Stimulated activated CD4-positive, alpha-beta T cell treated with anti-CD3 and anti-CD28 coated beads, TNF-alpha, amount 100 ng/mL, for 48 hours (primary cell): Measurements from ENCODE around the gene NDFIP2.

Experiments
- DNase-seq, 3 donors: peaks; one replicate each; pipeline ENCODE4 v3.0.0-alpha.2; 2020; ENCODE audit warnings: low read depth in 3 of 3

NDFIP2 gene

DNA sequence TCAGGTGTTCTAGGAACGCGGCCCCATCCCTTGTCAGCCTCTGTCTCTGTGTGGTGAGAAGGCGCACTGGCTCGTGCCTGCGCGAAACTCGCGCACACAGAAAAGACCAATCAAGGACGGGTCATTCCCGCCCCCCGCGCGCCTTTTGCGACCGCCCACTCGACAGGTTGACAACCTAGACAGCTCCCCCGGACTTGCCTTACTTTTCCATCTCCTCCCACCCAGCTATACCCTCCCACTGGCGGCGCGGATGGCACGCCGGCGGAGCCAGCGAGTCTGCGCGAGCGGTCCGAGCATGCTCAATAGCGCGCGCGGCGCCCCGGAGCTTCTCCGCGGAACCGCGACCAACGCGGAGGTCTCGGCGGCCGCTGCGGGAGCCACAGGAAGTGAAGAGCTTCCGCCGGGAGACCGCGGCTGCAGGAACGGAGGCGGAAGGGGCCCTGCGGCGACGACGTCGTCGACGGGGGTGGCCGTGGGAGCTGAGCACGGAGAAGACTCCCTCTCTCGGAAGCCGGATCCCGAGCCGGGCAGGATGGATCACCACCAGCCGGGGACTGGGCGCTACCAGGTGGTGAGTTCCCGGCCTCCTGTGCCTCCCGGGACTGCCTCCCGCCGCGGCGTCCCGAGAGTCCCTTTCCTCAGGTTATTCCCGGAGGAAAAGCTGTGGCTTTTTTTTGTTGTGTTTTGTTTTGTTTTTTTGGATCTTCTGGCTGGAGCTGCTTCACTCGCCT lies at the start of gene NDFIP2:
Gene NDFIP2 (plus strand): TSS at position 202 of the 731 bp plus-strand sequence. CDS start 49 bp downstream, at position 251.
- peak; percentile 80 to 87 (median 85) for DNase-seq

- no peak for DNase-seq
Observed at GRCh38 chr13:79432086-79432485, 48.9 kb upstream of the NDFIP2 start.

GRCh38 chr13:79432992-79433391 lies 48.0 kb upstream of the NDFIP2 start:
- DNase-seq, result no peak

GRCh38 chr13:79434556-79434955 lies 46.4 kb upstream of the NDFIP2 start:
- no peak for DNase-seq

DNA sequence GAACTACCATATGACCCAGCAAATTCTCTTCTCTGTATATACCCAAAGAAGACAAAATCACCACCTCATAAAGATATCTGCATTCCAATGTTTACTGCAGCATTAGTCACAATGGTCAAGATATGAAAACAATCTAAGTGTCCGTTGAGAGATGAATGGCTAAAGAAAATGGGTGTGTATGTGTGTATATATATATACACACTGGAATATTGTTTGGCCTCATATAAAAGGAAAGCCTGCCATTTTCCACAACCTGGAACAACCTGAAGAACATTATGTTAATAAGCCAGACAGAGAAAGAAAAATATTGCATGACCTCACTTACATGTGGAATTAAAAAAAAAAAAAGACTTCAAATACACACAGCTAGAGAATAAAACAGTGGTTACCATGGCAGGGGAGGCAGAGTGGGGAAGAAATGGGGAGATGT lies 45.4 kb upstream of the NDFIP2 start:
- no peak for DNase-seq

DNA sequence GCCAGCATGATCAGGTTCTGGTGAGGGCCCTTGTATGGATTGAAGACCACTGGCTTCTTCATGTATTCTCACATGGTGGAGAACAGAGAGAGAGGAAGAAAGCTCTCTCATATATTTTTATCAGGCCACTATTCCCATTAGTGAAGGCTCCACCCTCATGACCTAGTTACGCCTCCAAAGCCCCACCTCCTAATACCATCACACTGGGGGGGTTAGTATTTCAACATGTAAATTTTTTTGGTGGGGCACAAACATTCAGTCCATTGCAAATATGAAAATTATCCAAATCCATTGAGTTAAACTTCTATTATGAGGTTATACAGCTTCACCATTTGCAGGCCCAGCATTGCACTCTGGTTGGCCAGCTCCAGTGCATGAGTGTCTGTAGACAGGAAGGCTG lies 41.7 kb upstream of the NDFIP2 start:
- no peak for DNase-seq

DNA sequence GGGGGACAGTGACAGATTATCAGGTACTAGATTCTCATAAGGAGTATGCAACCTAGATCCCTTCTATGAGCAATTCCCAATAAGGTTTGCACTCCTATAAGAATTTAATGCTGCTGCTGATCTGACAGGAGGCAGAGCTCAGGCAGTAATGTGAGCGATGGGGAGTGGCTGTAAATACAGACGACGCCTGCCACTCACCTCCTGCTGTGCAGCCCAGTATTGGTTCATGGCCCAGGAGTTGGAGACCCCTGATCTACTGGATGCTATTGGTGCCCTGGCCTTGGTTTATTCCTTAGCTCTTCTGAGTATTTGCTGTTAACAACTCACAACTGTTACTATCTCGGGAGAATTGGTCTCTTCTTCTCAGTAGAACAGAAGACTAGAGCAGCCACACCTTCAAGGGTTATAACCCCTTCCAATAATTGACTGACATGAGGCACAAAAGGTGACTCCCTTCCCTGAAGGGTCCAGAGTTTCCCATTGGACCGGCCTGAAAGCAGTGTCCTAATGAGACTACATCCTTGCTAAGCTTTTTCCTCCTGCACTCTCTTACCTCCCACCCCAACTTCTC lies 39.9 kb upstream of the NDFIP2 start:
- no peak for DNase-seq

- DNase-seq, result no peak
Observed at GRCh38 chr13:79442221-79442620, 38.7 kb upstream of the NDFIP2 start.

DNA sequence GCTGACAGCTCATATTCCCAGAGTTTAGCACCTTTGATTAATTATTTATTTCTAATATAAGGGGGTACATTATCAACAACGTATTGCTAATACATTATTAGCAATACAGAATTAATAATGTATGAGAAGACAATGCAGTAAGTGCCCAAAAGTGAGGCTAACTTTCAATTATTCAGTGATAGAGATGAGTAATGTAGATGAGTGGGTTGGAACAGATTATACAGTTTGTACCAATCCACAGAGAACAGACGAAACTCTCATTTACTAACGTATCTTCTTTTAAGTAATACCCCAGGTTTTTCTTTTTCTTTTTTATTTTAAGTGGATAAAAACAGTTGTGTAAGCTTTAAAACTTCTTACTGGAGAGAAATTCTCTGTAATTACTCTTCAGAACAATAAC lies 38.2 kb upstream of the NDFIP2 start:
- DNase-seq, result no peak

DNA sequence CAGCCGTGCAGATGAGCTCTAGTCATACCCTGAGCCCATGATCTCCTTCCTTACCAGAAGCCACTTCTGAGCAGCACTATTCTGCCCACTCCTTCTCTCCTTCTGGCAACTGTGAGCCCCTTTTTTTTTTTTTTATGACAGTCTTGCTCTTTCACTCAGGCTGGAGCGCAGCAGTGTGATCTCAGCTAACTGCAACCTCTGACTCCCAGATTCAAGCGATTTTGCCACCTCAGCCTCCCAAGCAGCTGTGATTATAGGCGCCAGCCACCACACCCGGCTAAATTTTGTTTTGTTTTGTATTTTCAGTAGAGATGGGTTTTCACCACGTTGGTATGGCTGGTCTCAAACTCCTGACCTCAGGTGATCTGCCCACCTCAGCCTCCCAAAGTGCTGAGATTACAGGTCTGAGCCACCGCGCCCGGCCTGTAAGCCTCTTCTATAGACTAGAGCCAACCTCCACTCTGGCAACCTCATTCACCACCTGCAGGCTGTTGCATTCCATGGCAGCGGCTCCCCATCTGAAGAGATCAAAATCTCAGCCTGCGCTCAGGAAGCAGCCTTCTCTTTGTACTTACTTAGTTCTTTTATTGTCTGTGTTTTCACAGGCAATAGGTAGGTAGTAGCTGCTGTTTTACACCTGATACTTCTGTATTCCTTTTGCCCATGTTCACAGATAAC lies 34.8 kb upstream of the NDFIP2 start:
- DNase-seq, result no peak

DNA sequence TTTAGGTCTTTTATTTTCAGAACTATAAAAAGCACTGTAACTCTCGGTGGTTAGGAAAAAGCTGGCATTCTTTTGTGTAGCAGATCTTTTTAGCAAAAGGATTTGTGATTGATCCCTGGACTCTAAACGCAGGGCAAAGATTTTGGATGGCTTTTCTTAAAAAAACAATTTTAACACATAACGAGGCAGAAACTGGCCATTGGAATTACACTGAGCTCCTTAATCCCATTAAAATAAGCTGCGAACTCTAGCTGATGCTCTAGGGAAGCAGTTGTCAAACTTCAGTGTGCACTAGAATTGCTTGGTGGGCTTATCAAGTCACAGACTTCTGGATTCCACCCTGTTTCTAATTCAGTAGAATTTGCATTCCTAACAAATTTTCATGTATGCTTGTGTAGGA lies 33.8 kb upstream of the NDFIP2 start:
- DNase-seq, result no peak

GRCh38 chr13:79447741-79448140 lies 33.2 kb upstream of the NDFIP2 start:
- DNase-seq, result no peak

GRCh38 chr13:79448413-79448812 lies 32.5 kb upstream of the NDFIP2 start:
- no peak for DNase-seq

DNA sequence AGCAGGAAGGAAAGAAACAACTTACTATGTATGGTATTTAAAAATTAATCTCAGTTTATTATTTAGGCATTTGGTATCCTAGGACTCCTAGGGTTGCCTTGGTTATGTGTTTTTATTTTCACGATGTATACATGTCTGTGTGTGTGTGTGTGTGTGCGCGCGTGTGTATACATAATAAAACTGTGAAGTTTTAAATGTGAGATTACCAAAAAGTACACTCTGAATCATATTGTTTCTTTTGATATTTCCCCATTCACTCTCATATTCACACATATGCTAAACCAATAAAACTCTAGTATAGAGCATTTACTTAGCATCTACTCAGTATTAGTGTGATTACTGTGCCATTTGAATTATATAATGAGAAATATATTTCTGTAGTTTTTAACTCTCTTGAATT lies 30.8 kb upstream of the NDFIP2 start:
- DNase-seq, result no peak

DNA sequence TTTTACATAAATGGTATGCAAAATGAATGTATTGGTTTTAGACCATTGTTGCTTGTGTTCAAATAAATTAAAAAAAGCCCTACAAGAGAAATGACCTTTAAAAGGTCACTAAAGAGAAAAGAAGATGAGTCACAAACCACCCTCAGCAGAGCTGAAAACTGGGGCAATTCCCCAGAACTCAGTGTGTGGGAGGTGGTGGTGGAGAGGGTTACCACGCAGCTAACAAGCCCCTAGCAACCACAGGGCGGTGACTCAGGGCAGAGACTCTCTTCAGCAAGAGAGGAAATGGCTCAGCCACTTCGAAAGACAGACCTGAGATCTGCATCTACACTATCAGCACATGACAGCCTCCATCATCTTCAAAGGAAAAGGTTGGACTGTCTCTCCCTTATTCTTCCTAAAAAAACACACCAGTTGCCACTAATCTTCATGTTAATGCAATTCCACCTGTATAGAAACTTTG lies 29.4 kb upstream of the NDFIP2 start:
- peak; percentile 90 to 94 (median 90) for DNase-seq

DNA sequence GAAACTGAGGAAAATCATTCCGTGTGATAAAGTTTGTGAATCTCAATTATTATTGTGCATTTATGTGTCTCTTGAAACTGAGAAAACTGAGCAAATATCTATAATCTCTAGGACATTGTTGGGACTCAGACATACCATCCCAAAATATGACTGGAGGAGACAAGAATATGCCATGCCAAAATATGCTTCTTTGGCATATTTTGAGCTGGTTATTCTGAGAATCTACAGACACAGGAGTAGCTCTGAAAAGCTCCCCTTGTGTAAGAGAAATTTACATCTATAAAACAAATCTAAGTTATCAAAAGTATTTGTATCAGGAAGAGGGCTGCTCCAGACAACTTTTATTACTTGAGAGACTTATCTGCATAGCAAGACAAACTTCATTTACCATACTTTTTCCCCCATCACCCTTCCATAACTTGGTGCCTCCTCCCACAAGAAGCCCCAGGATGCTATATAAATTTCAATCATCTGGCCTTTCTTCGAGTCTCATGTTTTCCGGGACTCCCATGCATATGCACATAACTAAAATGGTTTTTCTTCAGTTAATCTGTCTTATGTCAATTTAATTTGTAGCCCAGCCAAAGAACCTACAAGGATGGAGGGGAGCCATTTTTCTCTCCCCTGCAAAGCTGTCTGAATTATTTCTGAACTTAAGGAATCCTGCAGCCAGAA lies 28.6 kb upstream of the NDFIP2 start:
- no peak for DNase-seq

GRCh38 chr13:79455331-79455730 lies 25.6 kb upstream of the NDFIP2 start:
- no peak for DNase-seq

DNA sequence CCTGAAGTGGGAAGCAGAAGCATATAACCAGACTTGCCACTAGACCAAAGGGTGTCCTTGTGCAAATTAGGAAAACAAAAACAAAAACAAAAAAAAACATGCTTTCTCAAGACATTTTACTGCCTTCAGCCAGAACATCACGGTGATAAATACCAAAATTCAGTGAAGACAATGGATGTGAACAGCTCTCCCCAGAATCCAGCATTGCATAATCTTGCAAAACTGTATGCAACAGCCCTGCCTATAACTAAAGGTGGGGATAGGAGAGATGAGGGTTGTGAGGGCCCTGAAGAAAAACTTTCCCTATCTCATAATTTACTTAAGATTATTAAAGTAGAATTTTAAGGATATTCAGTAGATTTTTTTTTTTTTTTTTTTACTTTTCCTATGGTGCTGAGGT lies 24.9 kb upstream of the NDFIP2 start:
- DNase-seq, result no peak

DNA sequence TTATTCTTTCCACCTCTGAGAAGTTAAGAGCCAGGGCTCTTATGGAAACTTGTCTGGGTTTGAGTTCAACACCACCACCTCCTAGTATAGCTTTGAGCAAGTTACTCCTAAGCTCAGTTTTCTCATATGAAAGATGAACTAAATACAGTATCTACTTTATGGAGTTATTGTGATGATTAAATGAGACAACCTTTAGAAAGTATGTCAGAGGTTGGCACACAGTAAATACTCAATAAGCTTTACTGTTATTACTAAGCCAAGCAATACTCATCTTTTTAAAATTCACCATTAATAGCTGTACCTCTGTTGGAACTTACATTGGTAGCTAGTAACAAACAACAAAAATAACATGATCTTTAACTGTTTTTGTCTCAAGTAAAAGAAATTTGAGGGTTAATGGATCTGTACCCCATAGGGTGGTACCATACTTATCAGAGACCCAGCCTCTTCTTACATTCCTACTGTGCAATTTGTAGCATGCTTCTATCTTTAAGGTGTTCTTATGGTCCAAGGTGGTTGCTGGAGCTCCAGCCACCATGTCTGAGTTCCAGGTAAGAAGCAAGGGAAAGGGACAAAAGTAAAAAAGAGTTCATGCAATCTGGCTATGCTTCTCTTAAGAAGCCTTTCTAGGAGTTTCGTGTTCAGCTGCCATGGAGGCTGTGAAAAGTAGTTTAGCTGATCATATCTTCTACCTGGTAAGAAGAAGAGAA lies 24.1 kb upstream of the NDFIP2 start:
- DNase-seq, result no peak

GRCh38 chr13:79457390-79457789 lies 23.6 kb upstream of the NDFIP2 start:
- no peak for DNase-seq

- DNase-seq, result no peak
Observed at GRCh38 chr13:79457948-79458347, 23.0 kb upstream of the NDFIP2 start.

- DNase-seq, result no peak
Observed at GRCh38 chr13:79458436-79458835, 22.5 kb upstream of the NDFIP2 start.
